Measurements from ENCODE around the gene MED13L. TPM values are rescaled to one million over a fixed set of nuclear protein-coding genes. Genes with fewer than 3 reads are reported as not detected.

Gene MED13L
- polyA plus RNA-seq, 1 of the 3 experiments (the other 2 are of a cell fraction) = 17.1 TPM

GRCh38 chr12:116087399-116087798 lies 190.1 kb downstream of the MED13L start:
- peaks cover 91% of the 10 kb centered on the region for H4K20me1 ChIP-seq (ENCODE audit: insufficient read depth)
- H3K9me3 ChIP-seq = no peaks in the 10 kb centered on the region
- H3K4me1 ChIP-seq (ENCODE audit: control insufficient read depth in 1 of 2, insufficient read depth in 2 of 2, low read depth in 1 of 2, low read length in 1 of 2) = peaks cover 4 to 6% of the 10 kb centered on the region in 2 experiments; a peak in 2 of 4 replicates
- H3K4me2 ChIP-seq = no peak overlapping the region
- 97% methylated on average over 3 of the region's 3 CpGs for WGBS (ENCODE audit: low lambda C conversion rate)
- no peak overlapping the region for H3K27ac ChIP-seq (ENCODE audit: low read depth in 2 of 2, low read length in 1 of 2)
- H3K36me3 ChIP-seq (replicated peaks in 1 of 2; ENCODE audit: control insufficient read depth in 1 of 2, insufficient read depth in 2 of 2, low read length in 1 of 2) = peaks cover 5 to 8% of the 10 kb centered on the region in 2 experiments
- no peak for TF ChIP-seq REST (IDR thresholded peaks at IDR 0.05; ENCODE audit: low read depth, low read length)
- no peak overlapping the region for H3K9ac ChIP-seq
- CTCF ChIA-PET = interaction anchor here (0.7 to 0.9 kb wide), 2 partner anchors 12 to 55 kb away, joined by 3 read pairs; no protein-coding TSS in a partner anchor
- POLR2A ChIA-PET = no interaction called here
- DNase-seq = no peak
- no peak overlapping the region for H3K4me3 ChIP-seq (ENCODE audit: low read depth in 2 of 2, low read length in 1 of 2)
- H3K79me2 ChIP-seq (ENCODE audit: insufficient read depth) = peaks cover 97% of the 10 kb centered on the region
- H3F3A ChIP-seq (replicated peaks; ENCODE audit: insufficient read depth) = peaks cover 18% of the 10 kb centered on the region
- no peaks in the 10 kb centered on the region for H3K27me3 ChIP-seq (ENCODE audit: insufficient read depth)
- no peaks in the 10 kb centered on the region for H3K9me2 ChIP-seq
- no peak overlapping the region for H2AFZ ChIP-seq (ENCODE audit: low read depth)

GRCh38 chr12:116080415-116080814 lies 197.1 kb downstream of the MED13L start:
- H3K4me2 ChIP-seq = no peak overlapping the region
- no peaks in the 10 kb centered on the region for H3K9me3 ChIP-seq
- H4K20me1 ChIP-seq (ENCODE audit: insufficient read depth) = peaks cover 70% of the 10 kb centered on the region
- no peak for TF ChIP-seq IRF3 (IDR thresholded peaks at IDR 0.05; ENCODE audit: low read depth, low read length)
- no peak for TF ChIP-seq SIN3A (IDR thresholded peaks at IDR 0.05; ENCODE audit: borderline replicate concordance, low read depth, low read length)
- TF ChIP-seq TAF1 (IDR thresholded peaks at IDR 0.05; ENCODE audit: borderline replicate concordance, low read depth, low read length) = no peak
- no peak for TF ChIP-seq SMC3 (IDR thresholded peaks at IDR 0.05; ENCODE audit: low read depth, low read length)
- no peak for TF ChIP-seq MXI1 (IDR thresholded peaks at IDR 0.05; ENCODE audit: low read depth, low read length)
- no peak for TF ChIP-seq RFX5 (IDR thresholded peaks at IDR 0.05; ENCODE audit: low read length)
- no peak for TF ChIP-seq RXRA (IDR thresholded peaks at IDR 0.05; ENCODE audit: borderline replicate concordance, low read depth)
- no peak for TF ChIP-seq POLR2AphosphoS5 (IDR thresholded peaks at IDR 0.05; ENCODE audit: low read depth, low read length)
- TF ChIP-seq GABPA (IDR thresholded peaks at IDR 0.05; ENCODE audit: low read depth) = no peak
- TF ChIP-seq RCOR1 (IDR thresholded peaks at IDR 0.05; ENCODE audit: low read length) = no peak
- TF ChIP-seq RAD21 (IDR thresholded peaks at IDR 0.05; ENCODE audit: low read length) = no peak
- TF ChIP-seq CTCF (IDR thresholded peaks at IDR 0.05) = no peak
- no peak overlapping the region for H3K27ac ChIP-seq (ENCODE audit: low read depth in 2 of 2, low read length in 1 of 2)
- no peak for DNase-seq
- H3K4me3 ChIP-seq (ENCODE audit: low read depth in 2 of 2, low read length in 1 of 2) = no peak overlapping the region
- CTCF ChIA-PET = interaction anchor here (0.6 kb wide), 1 partner anchor 171 kb away, joined by 3 read pairs; no protein-coding TSS in a partner anchor
- H2AFZ ChIP-seq (ENCODE audit: low read depth) = no peak overlapping the region
- H3F3A ChIP-seq (replicated peaks; ENCODE audit: insufficient read depth) = no peaks in the 10 kb centered on the region
- H3K4me1 ChIP-seq (ENCODE audit: control insufficient read depth in 1 of 2, insufficient read depth in 2 of 2, low read depth in 1 of 2, low read length in 1 of 2) = no peaks in the 10 kb centered on the region
- WGBS (ENCODE audit: low lambda C conversion rate) = 97% methylated on average over 3 of the region's 3 CpGs
- no peaks in the 10 kb centered on the region for H3K27me3 ChIP-seq (ENCODE audit: insufficient read depth)
- H3K9ac ChIP-seq = no peak overlapping the region
- no peaks in the 10 kb centered on the region for H3K9me2 ChIP-seq
- H3K36me3 ChIP-seq (replicated peaks in 1 of 2; ENCODE audit: control insufficient read depth in 1 of 2, insufficient read depth in 2 of 2, low read length in 1 of 2) = peaks cover 5% of the 10 kb centered on the region in 2 experiments
- peaks cover 98% of the 10 kb centered on the region for H3K79me2 ChIP-seq (ENCODE audit: insufficient read depth)
- POLR2A ChIA-PET = no interaction called here

Data from SK-N-SH (cell line).